ENCODE results near the gene CD55. TPM values are rescaled to one million over a fixed set of nuclear protein-coding genes. Genes with fewer than 3 reads are reported as not detected.

CD55 gene
- total RNA-seq, 1 experiment from 2014 or later = 159 TPM

DNA sequence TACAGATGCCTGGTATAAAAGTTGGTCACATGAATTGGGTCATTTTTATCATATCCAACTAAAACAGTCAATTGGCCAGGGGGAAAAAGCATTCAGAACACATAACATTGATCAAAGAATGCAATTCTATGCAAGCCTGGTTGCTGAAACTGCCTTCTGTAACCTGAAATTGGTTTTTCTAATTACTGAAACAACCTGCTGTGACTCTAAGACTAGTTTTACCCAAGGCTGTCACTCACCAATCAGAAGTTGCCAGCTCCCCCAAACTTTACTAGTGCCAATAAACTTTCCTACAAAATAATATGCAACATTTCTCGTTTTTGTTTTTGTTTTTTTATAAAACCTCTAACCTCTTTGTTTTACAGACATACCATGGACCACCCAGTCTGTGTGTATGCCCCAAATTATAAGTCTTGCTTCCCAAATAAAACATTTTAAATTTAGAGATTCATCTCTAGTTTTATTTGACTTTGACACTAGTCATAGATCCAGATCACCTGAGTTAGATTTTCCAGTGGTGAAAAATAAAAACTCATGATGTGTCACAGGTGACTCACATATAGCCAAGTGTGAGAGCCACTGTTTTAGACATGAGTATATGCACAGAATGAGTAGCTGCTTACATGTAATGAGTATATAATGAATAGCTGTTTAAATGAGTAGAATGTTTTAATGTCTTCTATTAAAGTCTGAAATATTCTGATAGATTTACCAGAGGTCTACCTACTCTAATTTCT lies 68.4 kb downstream of the CD55 start:
- peaks cover 6% of the 10 kb centered on the region for H3K9me3 Mint-ChIP-seq (ENCODE audit: unreplicated experiment)
- intact Hi-C loops (cut with micrococcal nuclease) = no loop called here
- no peaks in the 10 kb centered on the region for H3K36me3 Mint-ChIP-seq (ENCODE audit: insufficient read depth, unreplicated experiment)
- peak; percentile 82 for DNase-seq (ENCODE audit: unreplicated experiment)
- ChIA-PET CTCF (interaction anchor here (1.1 to 2.1 kb wide), 4 partner anchors 11 to 306 kb away, joined by 3 to 7 read pairs (median 4); no protein-coding TSS in a partner anchor), POLR2A (interaction anchor here (0.5 to 2.4 kb wide), 11 partner anchors 18 to 357 kb away, joined by 3 to 30 read pairs (median 3); partner anchors contain the start of genes C1orf116 and CD55)
- H3K4me1 Mint-ChIP-seq (ENCODE audit: insufficient read depth, unreplicated experiment) = peaks cover 23% of the 10 kb centered on the region
- no TSS peak for BruUV-seq (replicated peaks)
- H3K4me3 Mint-ChIP-seq (ENCODE audit: unreplicated experiment) = no peak overlapping the region
- H3K27ac Mint-ChIP-seq (ENCODE audit: low read depth, unreplicated experiment) = peak overlapping the region; percentile 90
- no peaks in the 10 kb centered on the region for H3K27me3 Mint-ChIP-seq (ENCODE audit: insufficient read depth, unreplicated experiment)
- TF ChIP-seq, protein P1, sequence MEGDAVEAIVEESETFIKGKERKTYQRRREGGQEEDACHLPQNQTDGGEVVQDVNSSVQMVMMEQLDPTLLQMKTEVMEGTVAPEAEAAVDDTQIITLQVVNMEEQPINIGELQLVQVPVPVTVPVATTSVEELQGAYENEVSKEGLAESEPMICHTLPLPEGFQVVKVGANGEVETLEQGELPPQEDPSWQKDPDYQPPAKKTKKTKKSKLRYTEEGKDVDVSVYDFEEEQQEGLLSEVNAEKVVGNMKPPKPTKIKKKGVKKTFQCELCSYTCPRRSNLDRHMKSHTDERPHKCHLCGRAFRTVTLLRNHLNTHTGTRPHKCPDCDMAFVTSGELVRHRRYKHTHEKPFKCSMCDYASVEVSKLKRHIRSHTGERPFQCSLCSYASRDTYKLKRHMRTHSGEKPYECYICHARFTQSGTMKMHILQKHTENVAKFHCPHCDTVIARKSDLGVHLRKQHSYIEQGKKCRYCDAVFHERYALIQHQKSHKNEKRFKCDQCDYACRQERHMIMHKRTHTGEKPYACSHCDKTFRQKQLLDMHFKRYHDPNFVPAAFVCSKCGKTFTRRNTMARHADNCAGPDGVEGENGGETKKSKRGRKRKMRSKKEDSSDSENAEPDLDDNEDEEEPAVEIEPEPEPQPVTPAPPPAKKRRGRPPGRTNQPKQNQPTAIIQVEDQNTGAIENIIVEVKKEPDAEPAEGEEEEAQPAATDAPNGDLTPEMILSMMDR (IDR thresholded peaks at IDR 0.05; ENCODE audit: unreplicated experiment) = no peak

DNA sequence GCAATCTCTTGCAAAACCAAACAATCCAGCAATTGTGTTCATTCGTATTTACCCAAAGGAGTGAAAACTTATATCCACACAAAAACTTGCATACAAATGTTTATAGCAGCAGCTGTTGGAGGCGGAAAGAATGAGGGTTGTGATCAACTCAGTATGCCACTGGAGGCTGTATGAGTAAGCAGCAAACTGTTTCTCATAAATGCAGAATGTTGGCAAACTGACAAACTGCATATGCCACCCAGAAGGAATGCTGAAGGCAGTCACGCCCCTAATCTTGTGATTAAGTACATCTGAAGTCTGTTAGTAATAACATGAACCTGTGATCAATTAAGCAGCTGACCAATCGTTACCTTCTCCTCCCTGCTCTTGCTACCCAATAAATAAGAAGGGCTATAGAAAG lies 72.1 kb downstream of the CD55 start:
- BruUV-seq (replicated peaks) = no TSS peak
- ChIA-PET CTCF (interaction anchor here (0.7 to 4.3 kb wide), 4 partner anchors 13 to 373 kb away, joined by 3 to 32 read pairs (median 4); partner anchors contain the start of gene CD55), POLR2A (interaction anchor here (0.6 to 3.6 kb wide), 22 partner anchors 9 to 366 kb away, joined by 3 to 32 read pairs (median 4); partner anchors contain the start of genes C1orf116, CD46, CD55 and PFKFB2)
- no peaks in the 10 kb centered on the region for H3K9me3 Mint-ChIP-seq (ENCODE audit: unreplicated experiment)
- H3K27me3 Mint-ChIP-seq (ENCODE audit: insufficient read depth, unreplicated experiment) = no peaks in the 10 kb centered on the region
- H3K4me1 Mint-ChIP-seq (ENCODE audit: insufficient read depth, unreplicated experiment) = peaks cover 23% of the 10 kb centered on the region
- TF ChIP-seq, protein P1 (IDR thresholded peaks at IDR 0.05; ENCODE audit: unreplicated experiment) = no peak
- peak overlapping the region; percentile 30 for H3K27ac Mint-ChIP-seq (ENCODE audit: low read depth, unreplicated experiment)
- peak; percentile 93 for DNase-seq (ENCODE audit: unreplicated experiment)
- intact Hi-C loops (cut with micrococcal nuclease) = loop anchor here (1.0 kb wide), 1 partner anchor 72 kb away; the partner anchor contains the start of gene CD55
- H3K36me3 Mint-ChIP-seq (ENCODE audit: insufficient read depth, unreplicated experiment) = no peaks in the 10 kb centered on the region
- H3K4me3 Mint-ChIP-seq (ENCODE audit: unreplicated experiment) = peak overlapping the region; percentile 37

DNA sequence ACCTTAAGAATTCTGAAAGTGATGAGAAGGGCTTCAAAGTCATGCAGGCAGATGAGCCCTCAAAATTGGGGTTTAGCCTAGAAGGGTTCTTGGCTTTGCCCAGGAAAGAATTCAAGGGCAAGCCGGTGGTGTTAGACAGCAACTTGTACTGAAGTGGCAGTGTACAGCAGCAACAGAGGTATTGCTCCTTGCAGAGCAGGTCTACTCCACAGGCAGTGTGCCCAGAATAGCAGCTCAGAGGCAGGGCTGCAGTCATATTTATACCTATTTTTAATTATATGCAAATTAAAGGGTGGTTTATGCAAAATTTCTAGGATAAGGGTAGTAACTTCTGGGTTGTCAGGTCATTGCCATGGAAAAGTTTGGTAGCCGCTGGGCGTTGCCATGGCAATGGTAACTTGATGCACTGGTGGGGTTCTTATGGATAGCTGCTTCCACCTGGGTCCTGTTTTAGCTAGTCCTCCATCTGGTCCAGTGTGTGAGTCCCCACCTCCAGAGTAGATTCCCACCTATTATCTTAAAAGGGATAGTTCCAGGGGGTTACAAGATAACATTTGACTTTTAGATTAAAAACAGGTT lies 74.8 kb downstream of the CD55 start:
- TF ChIP-seq, protein P1 (IDR thresholded peaks at IDR 0.05; ENCODE audit: unreplicated experiment) = no peak
- Mint-ChIP-seq H3K36me3 (ENCODE audit: insufficient read depth, unreplicated experiment) (no peaks in the 10 kb centered on the region), H3K4me3 (ENCODE audit: unreplicated experiment) (no peak overlapping the region), H3K4me1 (ENCODE audit: insufficient read depth, unreplicated experiment) (peaks cover 13% of the 10 kb centered on the region), H3K9me3 (ENCODE audit: unreplicated experiment) (no peaks in the 10 kb centered on the region), H3K27ac (ENCODE audit: low read depth, unreplicated experiment) (no peak overlapping the region), H3K27me3 (ENCODE audit: insufficient read depth, unreplicated experiment) (no peaks in the 10 kb centered on the region)
- no peak for DNase-seq (ENCODE audit: unreplicated experiment)
- BruUV-seq (replicated peaks) = no TSS peak
- POLR2A ChIA-PET = interaction anchor here (0.6 to 0.7 kb wide), 2 partner anchors 16 to 411 kb away, joined by 3 to 4 read pairs; no protein-coding TSS in a partner anchor
- intact Hi-C loops (cut with micrococcal nuclease) = no loop called here
- CTCF ChIA-PET = interaction anchor here (0.8 to 1.6 kb wide), 3 partner anchors 9 to 312 kb away, joined by 3 to 8 read pairs (median 7); no protein-coding TSS in a partner anchor

DNA sequence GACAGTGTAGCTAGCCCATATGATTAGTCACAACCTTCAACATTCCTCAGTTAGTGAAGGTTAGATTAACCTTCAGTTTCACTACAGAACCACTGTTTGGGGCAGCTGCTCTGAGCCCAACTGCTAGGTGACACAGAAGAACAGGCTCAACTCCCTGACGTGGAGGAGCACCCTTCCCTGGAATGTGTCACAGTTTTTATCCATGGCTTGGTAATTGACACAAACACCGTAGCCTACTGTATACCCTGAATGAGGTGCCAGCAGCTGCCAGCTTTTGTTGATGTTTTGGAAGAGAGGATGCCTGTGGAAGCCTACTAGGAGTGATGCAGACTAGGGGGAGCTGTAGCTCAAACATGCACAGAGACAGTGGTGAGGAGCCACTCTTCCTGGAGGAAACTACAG lies 76.0 kb downstream of the CD55 start:
- ChIA-PET POLR2A (interaction anchor here (0.5 kb wide), 1 partner anchor 281 kb away, joined by 3 read pairs; no protein-coding TSS in a partner anchor), CTCF (interaction anchor here (0.6 to 1.6 kb wide), 3 partner anchors 8 to 302 kb away, joined by 3 to 7 read pairs (median 3); no protein-coding TSS in a partner anchor)
- TF ChIP-seq, protein P1 (IDR thresholded peaks at IDR 0.05; ENCODE audit: unreplicated experiment) = no peak
- BruUV-seq (replicated peaks) = no TSS peak
- no peaks in the 10 kb centered on the region for H3K27me3 Mint-ChIP-seq (ENCODE audit: insufficient read depth, unreplicated experiment)
- H3K36me3 Mint-ChIP-seq (ENCODE audit: insufficient read depth, unreplicated experiment) = no peaks in the 10 kb centered on the region
- intact Hi-C loops (cut with micrococcal nuclease) = no loop called here
- no peaks in the 10 kb centered on the region for H3K9me3 Mint-ChIP-seq (ENCODE audit: unreplicated experiment)
- no peak overlapping the region for H3K4me3 Mint-ChIP-seq (ENCODE audit: unreplicated experiment)
- peaks cover 13% of the 10 kb centered on the region for H3K4me1 Mint-ChIP-seq (ENCODE audit: insufficient read depth, unreplicated experiment)
- DNase-seq (ENCODE audit: unreplicated experiment) = peak; percentile 25
- no peak overlapping the region for H3K27ac Mint-ChIP-seq (ENCODE audit: low read depth, unreplicated experiment)

Data from MCF 10A (cell line).